Measurements from ENCODE around the gene GRM2. TPM values are rescaled to one million over a fixed set of nuclear protein-coding genes. Genes with fewer than 3 reads are reported as not detected.
A peak's percentile ranks its signal among the peaks of the same experiment; 100 is the strongest.

Gene GRM2
- total RNA-seq, 2 experiments from 2014 or later = 2.4 to 3.0 TPM

- Mint-ChIP-seq H3K9me3 (no peaks in the 10 kb centered on the region), H3K4me1 (peaks cover 13% of the 10 kb centered on the region), H3K36me3 (ENCODE audit: low read depth) (peaks cover 20% of the 10 kb centered on the region), H3K4me3 (no peak overlapping the region), H3K27me3 (no peaks in the 10 kb centered on the region), H3K27ac (no peak overlapping the region)
- POLR2A ChIA-PET = no interaction called here
- DNase-seq = no peak
- CTCF ChIA-PET = interaction anchor here (1.0 to 1.7 kb wide), 2 partner anchors 16 to 21 kb away, joined by 3 to 5 read pairs; no protein-coding TSS in a partner anchor
Measured at GRCh38 chr3:51698209-51698608, 8.7 kb upstream of the GRM2 start.

- ChIA-PET POLR2A (no interaction called here), CTCF (interaction anchor here (1.0 to 3.2 kb wide), 2 partner anchors 9 to 13 kb away, joined by 4 to 8 read pairs; no protein-coding TSS in a partner anchor)
- H3K27ac Mint-ChIP-seq = no peak overlapping the region
- H3K9me3 Mint-ChIP-seq = no peaks in the 10 kb centered on the region
- H3K4me1 Mint-ChIP-seq = peaks cover 8% of the 10 kb centered on the region
- H3K27me3 Mint-ChIP-seq = no peaks in the 10 kb centered on the region
- H3K36me3 Mint-ChIP-seq (ENCODE audit: low read depth) = peaks cover 18% of the 10 kb centered on the region
- no peak for DNase-seq
- H3K4me3 Mint-ChIP-seq = no peak overlapping the region
Measured at GRCh38 chr3:51700403-51700802, 6.5 kb upstream of the GRM2 start.

GRCh38 chr3:51702156-51702555 lies 4.7 kb upstream of the GRM2 start:
- DNase-seq = no peak
- Mint-ChIP-seq H3K36me3 (ENCODE audit: low read depth) (peaks cover 14% of the 10 kb centered on the region), H3K4me3 (no peak overlapping the region), H3K27ac (peak overlapping the region; percentile 60), H3K4me1 (peaks cover 11% of the 10 kb centered on the region), H3K9me3 (no peaks in the 10 kb centered on the region), H3K27me3 (peaks cover 2% of the 10 kb centered on the region)
- CTCF ChIA-PET = interaction anchor here (1.1 to 3.2 kb wide), 5 partner anchors 10 to 20 kb away, joined by 3 to 8 read pairs (median 4); no protein-coding TSS in a partner anchor
- POLR2A ChIA-PET = no interaction called here

- H3K4me1 Mint-ChIP-seq = peaks cover 14% of the 10 kb centered on the region
- POLR2A ChIA-PET = no interaction called here
- CTCF ChIA-PET = interaction anchor here (0.6 to 3.2 kb wide), 8 partner anchors 8 to 1564 kb away, joined by 3 to 8 read pairs (median 3); no protein-coding TSS in a partner anchor
- DNase-seq = no peak
- H3K27me3 Mint-ChIP-seq = peaks cover 9% of the 10 kb centered on the region
- no peak overlapping the region for H3K27ac Mint-ChIP-seq
- no peak overlapping the region for H3K4me3 Mint-ChIP-seq
- H3K36me3 Mint-ChIP-seq (ENCODE audit: low read depth) = peaks cover 14% of the 10 kb centered on the region
- H3K9me3 Mint-ChIP-seq = no peaks in the 10 kb centered on the region
Measured at GRCh38 chr3:51703068-51703760, 3.7 kb upstream of the GRM2 start.

- peaks cover 14% of the 10 kb centered on the region for H3K4me1 Mint-ChIP-seq
- ChIA-PET CTCF (interaction anchor here (0.6 to 3.2 kb wide), 8 partner anchors 8 to 1162 kb away, joined by 3 to 8 read pairs (median 3); partner anchors contain the start of gene HEMK1), POLR2A (no interaction called here)
- no peak overlapping the region for H3K27ac Mint-ChIP-seq
- no peak overlapping the region for H3K4me3 Mint-ChIP-seq
- H3K36me3 Mint-ChIP-seq (ENCODE audit: low read depth) = peaks cover 14% of the 10 kb centered on the region
- H3K9me3 Mint-ChIP-seq = no peaks in the 10 kb centered on the region
- no peak for DNase-seq
- peaks cover 9% of the 10 kb centered on the region for H3K27me3 Mint-ChIP-seq
Measured at GRCh38 chr3:51703761-51704510, 2.9 kb upstream of the GRM2 start.

GRCh38 chr3:51704511-51704950 lies 2.3 kb upstream of the GRM2 start:
- CTCF ChIA-PET = interaction anchor here (0.6 to 1.8 kb wide), 3 partner anchors 15 to 1136 kb away, joined by 3 to 8 read pairs (median 5); partner anchors contain the start of gene HEMK1

GRCh38 chr3:51705276-51706020 lies 1.4 kb upstream of the GRM2 start:
- H3K4me3 Mint-ChIP-seq = no peak overlapping the region
- H3K27me3 Mint-ChIP-seq = peaks cover 9% of the 10 kb centered on the region
- peaks cover 8% of the 10 kb centered on the region for H3K4me1 Mint-ChIP-seq
- no peak for DNase-seq
- POLR2A ChIA-PET = no interaction called here
- H3K9me3 Mint-ChIP-seq = no peaks in the 10 kb centered on the region
- no peak overlapping the region for H3K27ac Mint-ChIP-seq
- H3K36me3 Mint-ChIP-seq (ENCODE audit: low read depth) = peaks cover 9% of the 10 kb centered on the region
- CTCF ChIA-PET = interaction anchor here (0.6 to 1.8 kb wide), 8 partner anchors 10 to 290 kb away, joined by 3 to 8 read pairs (median 4); partner anchors contain the start of gene RPL29

More at GRCh38 chr3:51704511-51704950, 2.3 kb upstream of the GRM2 start:
- Mint-ChIP-seq H3K4me1 (peaks cover 10% of the 10 kb centered on the region), H3K27ac (peak overlapping the region; percentile 26), H3K36me3 (ENCODE audit: low read depth) (peaks cover 10% of the 10 kb centered on the region), H3K9me3 (no peaks in the 10 kb centered on the region), H3K4me3 (no peak overlapping the region), H3K27me3 (peaks cover 9% of the 10 kb centered on the region)
- no peak for DNase-seq
- POLR2A ChIA-PET = no interaction called here

- no peak for DNase-seq
- ChIA-PET POLR2A (no interaction called here), CTCF (interaction anchor here (0.9 to 1.8 kb wide), 6 partner anchors 10 to 204 kb away, joined by 3 to 8 read pairs (median 4); no protein-coding TSS in a partner anchor)
- Mint-ChIP-seq H3K9me3 (no peaks in the 10 kb centered on the region), H3K27ac (no peak overlapping the region), H3K4me3 (no peak overlapping the region), H3K27me3 (peaks cover 9% of the 10 kb centered on the region), H3K36me3 (ENCODE audit: low read depth) (peaks cover 9% of the 10 kb centered on the region), H3K4me1 (peaks cover 8% of the 10 kb centered on the region)
Measured at GRCh38 chr3:51706021-51706485, 815 bp upstream of the GRM2 start.

- Mint-ChIP-seq H3K36me3 (ENCODE audit: low read depth) (peaks cover 8% of the 10 kb centered on the region), H3K27me3 (peaks cover 9% of the 10 kb centered on the region), H3K4me3 (no peak overlapping the region), H3K9me3 (no peaks in the 10 kb centered on the region), H3K4me1 (peaks cover 8% of the 10 kb centered on the region), H3K27ac (no peak overlapping the region)
- DNase-seq = no peak
- POLR2A ChIA-PET = no interaction called here
- CTCF ChIA-PET = no interaction called here
Measured at GRCh38 chr3:51708216-51708845, 1.5 kb downstream of the GRM2 start.

GRCh38 chr3:51709004-51709420 lies 2.1 kb downstream of the GRM2 start:
- Mint-ChIP-seq H3K4me1 (peaks cover 8% of the 10 kb centered on the region), H3K36me3 (ENCODE audit: low read depth) (peaks cover 8% of the 10 kb centered on the region), H3K27me3 (peaks cover 9% of the 10 kb centered on the region), H3K4me3 (no peak overlapping the region), H3K27ac (peak overlapping the region; percentile 22), H3K9me3 (no peaks in the 10 kb centered on the region)
- DNase-seq = no peak
- ChIA-PET POLR2A (no interaction called here), CTCF (no interaction called here)

GRCh38 chr3:51709675-51710074 lies 2.8 kb downstream of the GRM2 start:
- Mint-ChIP-seq H3K9me3 (no peaks in the 10 kb centered on the region), H3K27me3 (peaks cover 9% of the 10 kb centered on the region), H3K27ac (no peak overlapping the region), H3K4me3 (no peak overlapping the region), H3K36me3 (ENCODE audit: low read depth) (peaks cover 6% of the 10 kb centered on the region), H3K4me1 (peaks cover 8% of the 10 kb centered on the region)
- ChIA-PET POLR2A (no interaction called here), CTCF (interaction anchor here (1.3 kb wide), 1 partner anchor 23 kb away, joined by 7 read pairs; no protein-coding TSS in a partner anchor)
- no peak for DNase-seq

All from activated CD4-positive, alpha-beta T cell treated with anti-CD3 and anti-CD28 coated beads, Interleukin-2, amount 10 ng/mL, durations not matched to agents 7 days and 5 days (primary cell).